K562 (cell line): ENCODE data around the gene OPRL1. TPM values are rescaled to one million over a fixed set of nuclear protein-coding genes. Genes with fewer than 3 reads are reported as not detected.

Source experiments
- CHAMP1 ChIP-seq: fragments of 450-650 bp; IDR thresholded peaks from 2 replicates; pipeline ENCODE4 v1.6.1; 2016; ENCODE audit warnings: mild to moderate bottlenecking
- CREBBP ChIP-seq: IDR thresholded peaks from one replicate; pipeline ENCODE4 v1.6.1; 2012; ENCODE audit warnings: low read depth, mild to moderate bottlenecking, control low read depth, inconsistent platforms, low read length
- CREM ChIP-seq: IDR thresholded peaks from 2 replicates; pipeline ENCODE4 v1.6.1; 2014; ENCODE audit warnings: antibody characterized with exemption, low read depth
- DIDO1 ChIP-seq: fragments of 450-650 bp; IDR thresholded peaks from 2 replicates; pipeline ENCODE4 v1.6.1; 2016; ENCODE audit warnings: low read depth, missing biosample characterization, missing genetic modification characterization
- GABPA ChIP-seq: fragments of 200-800 bp; sonication (Bioruptor generic); conservative IDR thresholded peaks from 2 replicates; pipeline ENCODE4 v1.6.1; 2016; ENCODE audit warnings: low read depth, missing genetic modification characterization, missing compliant biosample characterization
- HDAC6 ChIP-seq: IDR thresholded peaks from 2 replicates; pipeline ENCODE4 v1.6.1; 2012; ENCODE audit warnings: low read depth, mild to moderate bottlenecking, control low read depth, inconsistent platforms, low read length, moderate library complexity
- HOXB6 ChIP-seq: fragments of 250-450 bp; sonication (Bioruptor Pico); IDR thresholded peaks from 2 replicates; pipeline ENCODE4 v1.5.1; 2022; ENCODE audit warnings: mild to moderate bottlenecking, borderline replicate concordance
- MEF2A ChIP-seq: IDR thresholded peaks from 2 replicates; pipeline ENCODE4 v1.6.1; 2011; ENCODE audit warnings: low read depth, mild to moderate bottlenecking, low read length, moderate library complexity; ENCODE audit not compliant: control insufficient read depth
- MIER1 ChIP-seq: fragments of 450-650 bp; IDR thresholded peaks from 2 replicates; pipeline ENCODE4 v1.6.1; 2016; ENCODE audit warnings: antibody characterized with exemption, mild to moderate bottlenecking, low read depth
- MYBL2 ChIP-seq, 2 experiments: fragments of 450-650 bp in 1 of 2; sonication (generic) in 1 of 2; formaldehyde crosslinking in 1 of 2; IDR thresholded peaks; 2 replicates each; pipeline versions ENCODE4 v1.6.1 to v1.8.1; 2017 to 2022; ENCODE audit warnings: borderline replicate concordance in 1 of 2, inconsistent platforms in 1 of 2, low read depth in 1 of 2, mild to moderate bottlenecking in 1 of 2, missing genetic modification reagents in 1 of 2, moderate library complexity in 1 of 2
- NBN ChIP-seq: fragments of 450-650 bp; IDR thresholded peaks from 2 replicates; pipeline ENCODE4 v1.6.1; 2016; ENCODE audit warnings: low read depth, mild to moderate bottlenecking
- NUFIP1 ChIP-seq: fragments of 450-650 bp; IDR thresholded peaks from 2 replicates; pipeline ENCODE4 v1.6.1; 2018; ENCODE audit not compliant: partially characterized antibody
- PHF20 ChIP-seq: fragments of 450-650 bp; IDR thresholded peaks from 2 replicates; pipeline ENCODE4 v1.6.1; 2018; ENCODE audit not compliant: partially characterized antibody
- RCOR1 ChIP-seq, 2 experiments: IDR thresholded peaks; 2 replicates each; pipeline ENCODE4 v1.6.1; 2012; ENCODE audit warnings: low read depth in 2 of 2, low read length in 2 of 2, borderline replicate concordance in 1 of 2, improper control_type of control experiment in 1 of 2
- SOX6 ChIP-seq: fragments of 450-650 bp; IDR thresholded peaks from 2 replicates; pipeline ENCODE4 v1.6.1; 2014; ENCODE audit warnings: mild to moderate bottlenecking
- TAF1 ChIP-seq: IDR thresholded peaks from 2 replicates; pipeline ENCODE4 v1.6.1; 2011; ENCODE audit warnings: mild to moderate bottlenecking, low read length, moderate library complexity; ENCODE audit not compliant: insufficient read depth, control insufficient read depth, severe bottlenecking; ENCODE audit errors: extremely low read depth
- U2AF2 ChIP-seq: fragments of 200-400 bp; formaldehyde crosslinking; optimal IDR thresholded peaks from 2 replicates; pipeline ENCODE3; 2017; ENCODE audit warnings: low read depth, mild to moderate bottlenecking, low read length
- ZNF274 ChIP-seq: IDR thresholded peaks from 2 replicates; pipeline ENCODE4 v1.6.1; 2011; ENCODE audit warnings: low read depth, mild to moderate bottlenecking, low read length, moderate library complexity, borderline replicate concordance
- polyA plus RNA-seq, 8 experiments: library from polyadenylated mRNA; depleted of rRNA in 4 of 8; stranded (reverse) in 5 of 8; unstranded in 3 of 8; fragments of >200 nt; fragmentation: Nextera tagmentation in 2 of 8; fragmentation: Illumina TruSeq in 1 of 8; extraction: Ambion mirVana in 2 of 8; extraction: Trizol in 1 of 8; gene quantifications; 2 replicates each; pipeline versions ENCODE4 v1.2.1 to v1.2.3, GENCODE V29; 2011 to 2014; ENCODE audit warnings: inconsistent platforms in 1 of 8, missing spikeins in 1 of 8
- total RNA-seq, 7 experiments: library from RNA; depleted of rRNA in 6 of 7; stranded (reverse); fragments of >200 nt in 6 of 7; fragmentation: Illumina TruSeq in 2 of 7; extraction: Trizol in 2 of 7; gene quantifications; 2 replicates each; pipeline versions ENCODE4 v1.2.1 to v1.2.3, GENCODE V29; 2011 to 2021; ENCODE audit warnings: low replicate concordance in 1 of 7
- TF ChIP-seq, protein P1 (sequence below): fragments of 150-350 bp; IDR thresholded peaks from 2 replicates; pipeline ENCODE4 v1.6.1; 2014; ENCODE audit warnings: low read depth, mild to moderate bottlenecking, low read length, borderline replicate concordance
- TF ChIP-seq, protein P2 (sequence below): sonication (generic); formaldehyde crosslinking; IDR thresholded peaks from 2 replicates; pipeline ENCODE4 v1.4.0; 2020; ENCODE audit warnings: mild to moderate bottlenecking, missing genetic modification reagents

Gene OPRL1
- total and polyA plus RNA-seq, 9 of the 15 experiments (the other 6 are each of a cell fraction or from before 2014, with no cell fraction given), result 0.06 to 0.33 (median 0.11) TPM; not detected in 2

- no peak for TF ChIP-seq CHAMP1
- no peak for TF ChIP-seq MEF2A
- TF ChIP-seq HOXB6, result no peak
- TF ChIP-seq RCOR1 (IDR thresholded peaks at IDR 0.05; ENCODE audit: borderline replicate concordance in 1 of 2, low read depth in 2 of 2, low read length in 2 of 2), result peak in 1 of 2 experiments; percentile 66; a peak in 2 of 4 replicates
- TF ChIP-seq MYBL2 (IDR thresholded peaks at IDR 0.05; ENCODE audit: low read depth), result no peak
- TF ChIP-seq MYBL2 (CRISPR knock-in tag; IDR thresholded peaks at IDR 0.05; ENCODE audit: borderline replicate concordance), result no peak
- TF ChIP-seq CREBBP, result no peak
- TF ChIP-seq, protein P1, sequence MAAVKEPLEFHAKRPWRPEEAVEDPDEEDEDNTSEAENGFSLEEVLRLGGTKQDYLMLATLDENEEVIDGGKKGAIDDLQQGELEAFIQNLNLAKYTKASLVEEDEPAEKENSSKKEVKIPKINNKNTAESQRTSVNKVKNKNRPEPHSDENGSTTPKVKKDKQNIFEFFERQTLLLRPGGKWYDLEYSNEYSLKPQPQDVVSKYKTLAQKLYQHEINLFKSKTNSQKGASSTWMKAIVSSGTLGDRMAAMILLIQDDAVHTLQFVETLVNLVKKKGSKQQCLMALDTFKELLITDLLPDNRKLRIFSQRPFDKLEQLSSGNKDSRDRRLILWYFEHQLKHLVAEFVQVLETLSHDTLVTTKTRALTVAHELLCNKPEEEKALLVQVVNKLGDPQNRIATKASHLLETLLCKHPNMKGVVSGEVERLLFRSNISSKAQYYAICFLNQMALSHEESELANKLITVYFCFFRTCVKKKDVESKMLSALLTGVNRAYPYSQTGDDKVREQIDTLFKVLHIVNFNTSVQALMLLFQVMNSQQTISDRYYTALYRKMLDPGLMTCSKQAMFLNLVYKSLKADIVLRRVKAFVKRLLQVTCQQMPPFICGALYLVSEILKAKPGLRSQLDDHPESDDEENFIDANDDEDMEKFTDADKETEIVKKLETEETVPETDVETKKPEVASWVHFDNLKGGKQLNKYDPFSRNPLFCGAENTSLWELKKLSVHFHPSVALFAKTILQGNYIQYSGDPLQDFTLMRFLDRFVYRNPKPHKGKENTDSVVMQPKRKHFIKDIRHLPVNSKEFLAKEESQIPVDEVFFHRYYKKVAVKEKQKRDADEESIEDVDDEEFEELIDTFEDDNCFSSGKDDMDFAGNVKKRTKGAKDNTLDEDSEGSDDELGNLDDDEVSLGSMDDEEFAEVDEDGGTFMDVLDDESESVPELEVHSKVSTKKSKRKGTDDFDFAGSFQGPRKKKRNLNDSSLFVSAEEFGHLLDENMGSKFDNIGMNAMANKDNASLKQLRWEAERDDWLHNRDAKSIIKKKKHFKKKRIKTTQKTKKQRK, result no peak
- TF ChIP-seq MIER1, result no peak
- TF ChIP-seq, protein P2, sequence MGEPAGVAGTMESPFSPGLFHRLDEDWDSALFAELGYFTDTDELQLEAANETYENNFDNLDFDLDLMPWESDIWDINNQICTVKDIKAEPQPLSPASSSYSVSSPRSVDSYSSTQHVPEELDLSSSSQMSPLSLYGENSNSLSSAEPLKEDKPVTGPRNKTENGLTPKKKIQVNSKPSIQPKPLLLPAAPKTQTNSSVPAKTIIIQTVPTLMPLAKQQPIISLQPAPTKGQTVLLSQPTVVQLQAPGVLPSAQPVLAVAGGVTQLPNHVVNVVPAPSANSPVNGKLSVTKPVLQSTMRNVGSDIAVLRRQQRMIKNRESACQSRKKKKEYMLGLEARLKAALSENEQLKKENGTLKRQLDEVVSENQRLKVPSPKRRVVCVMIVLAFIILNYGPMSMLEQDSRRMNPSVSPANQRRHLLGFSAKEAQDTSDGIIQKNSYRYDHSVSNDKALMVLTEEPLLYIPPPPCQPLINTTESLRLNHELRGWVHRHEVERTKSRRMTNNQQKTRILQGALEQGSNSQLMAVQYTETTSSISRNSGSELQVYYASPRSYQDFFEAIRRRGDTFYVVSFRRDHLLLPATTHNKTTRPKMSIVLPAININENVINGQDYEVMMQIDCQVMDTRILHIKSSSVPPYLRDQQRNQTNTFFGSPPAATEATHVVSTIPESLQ (CRISPR knock-in tag), result no peak
- no peak for TF ChIP-seq U2AF2
- no peak for TF ChIP-seq ZNF274
- no peak for TF ChIP-seq NUFIP1
- TF ChIP-seq SOX6, result no peak
- TF ChIP-seq NBN, result no peak
- TF ChIP-seq DIDO1 (tag), result no peak
- peak; percentile 65 for TF ChIP-seq CREM
- TF ChIP-seq HDAC6, result no peak
- peak; percentile 58 for TF ChIP-seq PHF20
- peak; percentile 74 for TF ChIP-seq GABPA (tag)
- TF ChIP-seq TAF1, result no peak
Measured at GRCh38 chr20:64042054-64042781, 37.7 kb upstream of the OPRL1 start (continued).
